ENCODE measurements around the gene CLIC6. TPM values are rescaled to one million over a fixed set of nuclear protein-coding genes. Genes with fewer than 3 reads are reported as not detected.

CLIC6 gene
- total and polyA plus RNA-seq, 2 experiments from 2014 or later = 1.1 to 1.5 TPM

DNA sequence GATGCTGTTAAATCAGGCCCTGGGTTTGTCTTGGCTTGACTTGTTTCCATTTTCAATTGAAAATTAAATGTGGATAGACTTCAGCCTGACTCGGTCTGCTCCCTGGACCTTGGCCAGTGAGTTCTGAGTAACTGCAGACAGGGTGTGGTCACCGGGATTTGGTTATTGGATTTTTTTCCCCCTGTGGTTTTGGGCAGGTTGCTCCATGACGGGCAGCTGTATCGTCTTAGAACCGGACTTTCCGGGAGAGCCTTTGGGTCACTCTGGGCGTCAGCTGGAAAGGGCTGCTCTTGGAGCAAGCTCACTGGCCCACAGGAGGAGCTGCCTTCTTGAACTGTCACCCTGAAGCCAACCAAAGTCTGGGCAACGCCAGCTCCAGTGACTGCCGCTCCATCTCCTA, 75.0 kb downstream of the CLIC6 start (continued):
- TF ChIP-seq ZNF462 (CRISPR knock-in tag; IDR thresholded peaks at IDR 0.05) (no peak), ZNF114 (CRISPR knock-in tag; IDR thresholded peaks at IDR 0.05) (no peak), EZH2phosphoT487 (IDR thresholded peaks at IDR 0.05; ENCODE audit: unreplicated experiment) (no peak), ZNF331 (CRISPR knock-in tag; IDR thresholded peaks at IDR 0.05; ENCODE audit: low read depth) (no peak), ETS1 (IDR thresholded peaks at IDR 0.05) (no peak), EZH2 (IDR thresholded peaks at IDR 0.05; ENCODE audit: low read depth, unreplicated experiment) (no peak), NANOG (IDR thresholded peaks at IDR 0.05; ENCODE audit: borderline replicate concordance) (no peak)

DNA sequence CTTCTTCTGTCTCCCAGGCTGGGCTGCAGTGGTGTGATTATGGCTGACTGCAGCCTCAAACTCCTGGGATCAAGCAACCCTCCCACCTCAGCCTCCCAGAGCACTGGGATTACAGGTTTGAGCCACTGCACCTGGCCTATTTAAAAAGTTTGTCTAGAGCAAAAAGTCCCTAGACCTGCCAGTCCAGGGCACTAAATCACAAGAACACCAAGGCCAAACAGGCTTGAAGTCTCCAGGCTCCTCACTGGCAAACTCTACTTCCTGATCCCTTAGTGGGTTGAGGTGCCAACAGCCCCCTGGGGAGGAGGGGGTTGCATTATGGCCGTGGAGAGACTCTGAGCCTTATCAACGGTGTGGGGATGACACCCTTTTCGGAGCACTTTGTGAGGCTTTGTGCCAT, 76.0 kb downstream of the CLIC6 start:
- no peak for DNase-seq (ENCODE audit: low spot score)
- Histone ChIP-seq H3K4me3 (no peak overlapping the region), H3K4me1 (ENCODE audit: insufficient read depth) (no peaks in the 10 kb centered on the region), H3K27me3 (ENCODE audit: insufficient read depth) (no peaks in the 10 kb centered on the region), H3K79me2 (replicated peaks; ENCODE audit: insufficient read depth) (no peaks in the 10 kb centered on the region), H3K9me2 (ENCODE audit: insufficient read depth) (peaks cover 9% of the 10 kb centered on the region; the same call in 1 of the 2 replicates), H4K20me1 (replicated peaks; ENCODE audit: insufficient read depth) (no peaks in the 10 kb centered on the region), H3K27ac (ENCODE audit: low read depth) (no peak overlapping the region), H3F3A (replicated peaks; ENCODE audit: low read depth) (no peaks in the 10 kb centered on the region), H3K36me3 (ENCODE audit: insufficient read depth) (no peaks in the 10 kb centered on the region), H3K4me2 (no peak overlapping the region), H2AFZ (no peak overlapping the region)
- Mint-ChIP-seq H3K4me3 (no peak overlapping the region), H3K9me3 (no peaks in the 10 kb centered on the region; the same call in 2 of the 3 replicates), H3K27ac (no peak overlapping the region), H3K4me1 (peaks cover 2% of the 10 kb centered on the region; the same call in 1 of the 3 replicates), H3K27me3 (ENCODE audit: insufficient read depth, low read depth, poor library complexity) (peaks cover 4% of the 10 kb centered on the region), H3K36me3 (ENCODE audit: low read depth) (no peaks in the 10 kb centered on the region)
- ATAC-seq = no peak
- TF ChIP-seq ZNF114 (CRISPR knock-in tag; IDR thresholded peaks at IDR 0.05) (no peak), ETS1 (IDR thresholded peaks at IDR 0.05) (no peak), CREB1 (CRISPR knock-in tag; IDR thresholded peaks at IDR 0.05; ENCODE audit: low read depth) (no peak)

Measured in GM23338 (cell line).